Testis (tissue), 3 donors: ENCODE measurements around the gene PPP1CB. TPM values are rescaled to one million over a fixed set of nuclear protein-coding genes. Genes with fewer than 3 reads are reported as not detected.

Experiments
- DNase-seq: peaks from one replicate; pipeline ENCODE4 v3.0.0-alpha.2; 2019
- H3K27ac ChIP-seq, 2 donors: fragments of 200-600 bp; sonication (generic); one replicate each; pipeline ENCODE4 v1.5.1; 2019
- H3K27me3 ChIP-seq: fragments of 200-600 bp; sonication (generic); one replicate; pipeline ENCODE4 v1.5.1; 2019
- H3K36me3 ChIP-seq: fragments of 200-600 bp; sonication (generic); one replicate; pipeline ENCODE4 v1.5.1; 2017; ENCODE audit warnings: low read depth; ENCODE audit errors: missing control alignments
- H3K4me1 ChIP-seq: fragments of 200-600 bp; sonication (generic); one replicate; pipeline ENCODE4 v1.5.1; 2019
- H3K4me3 ChIP-seq, 2 donors: fragments of 200-600 bp; sonication (generic); one replicate each; pipeline ENCODE4 v1.5.1; 2017 to 2019
- H3K9me3 ChIP-seq: fragments of 200-600 bp; sonication (generic); one replicate; pipeline ENCODE4 v1.5.1; 2017
- POLR2A ChIP-seq: fragments of 450-650 bp; IDR thresholded peaks from one replicate; pipeline ENCODE4 v1.6.1; 2017; ENCODE audit warnings: antibody characterized with exemption, mild to moderate bottlenecking, moderate library complexity
- WGBS, 2 donors: methylation state at CpG; one replicate each; pipeline ENCODE4 v1.1.5; 2018; 5-methylcytosine and 5-hydroxymethylcytosine counted together
- intact Hi-C: fragments of 100-400 bp; cut with DNase I; formaldehyde crosslinking; loops from one replicate; pipeline ENCODE4 v1.15.1; 2023; ENCODE audit warnings: low total_unique reads
- polyA plus RNA-seq: library from polyadenylated mRNA; stranded (reverse); fragments of 350-450 nt; fragmentation: Illumina TruSeq; extraction: RNeasy Lipid Tissue Mini Kit (QIAGEN cat#74804); gene quantifications from one replicate; pipeline ENCODE4 v1.2.3, GENCODE V29; 2014; ENCODE audit warnings: low read depth, low replicate concordance; ENCODE audit not compliant: insufficient read depth
- total RNA-seq, 2 donors: library from RNA; depleted of rRNA; stranded (reverse); fragments of >200 nt; gene quantifications; one replicate each; pipeline ENCODE4 v1.2.3, GENCODE V29; 2016
- TF ChIP-seq, protein P1 (sequence below), 3 experiments: fragments of 450-650 bp in 2 of 3; fragments of 200-600 bp in 1 of 3; sonication (generic) in 1 of 3; IDR thresholded peaks; one replicate each; pipeline ENCODE4 v1.5.1; 2016 to 2019; ENCODE audit warnings: antibody characterized with exemption in 3 of 3, mild to moderate bottlenecking in 2 of 3, moderate library complexity in 1 of 3

PPP1CB gene
- total and polyA plus RNA-seq, 3 donors from 2014 or later = 84.8 to 204 (median 175) TPM

- H3K27ac ChIP-seq = no peak overlapping the region
- no peaks in the 10 kb centered on the region for H3K36me3 ChIP-seq
- H3K9me3 ChIP-seq = no peaks in the 10 kb centered on the region
- peak; percentile 63 for DNase-seq
- intact Hi-C loops = no loop called here
- no peaks in the 10 kb centered on the region for H3K4me1 ChIP-seq
- TF ChIP-seq, protein P1, sequence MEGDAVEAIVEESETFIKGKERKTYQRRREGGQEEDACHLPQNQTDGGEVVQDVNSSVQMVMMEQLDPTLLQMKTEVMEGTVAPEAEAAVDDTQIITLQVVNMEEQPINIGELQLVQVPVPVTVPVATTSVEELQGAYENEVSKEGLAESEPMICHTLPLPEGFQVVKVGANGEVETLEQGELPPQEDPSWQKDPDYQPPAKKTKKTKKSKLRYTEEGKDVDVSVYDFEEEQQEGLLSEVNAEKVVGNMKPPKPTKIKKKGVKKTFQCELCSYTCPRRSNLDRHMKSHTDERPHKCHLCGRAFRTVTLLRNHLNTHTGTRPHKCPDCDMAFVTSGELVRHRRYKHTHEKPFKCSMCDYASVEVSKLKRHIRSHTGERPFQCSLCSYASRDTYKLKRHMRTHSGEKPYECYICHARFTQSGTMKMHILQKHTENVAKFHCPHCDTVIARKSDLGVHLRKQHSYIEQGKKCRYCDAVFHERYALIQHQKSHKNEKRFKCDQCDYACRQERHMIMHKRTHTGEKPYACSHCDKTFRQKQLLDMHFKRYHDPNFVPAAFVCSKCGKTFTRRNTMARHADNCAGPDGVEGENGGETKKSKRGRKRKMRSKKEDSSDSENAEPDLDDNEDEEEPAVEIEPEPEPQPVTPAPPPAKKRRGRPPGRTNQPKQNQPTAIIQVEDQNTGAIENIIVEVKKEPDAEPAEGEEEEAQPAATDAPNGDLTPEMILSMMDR (IDR thresholded peaks at IDR 0.05) = peak; percentile 58 to 71 (median 70)
- TF ChIP-seq POLR2A = no peak
- H3K27me3 ChIP-seq = no peaks in the 10 kb centered on the region
- H3K4me3 ChIP-seq = no peak overlapping the region
- 12 to 17% methylated on average over 8 of the region's 8 CpGs for WGBS, 2 donors
Measured at GRCh38 chr2:28821295-28821958, 69.8 kb downstream of the PPP1CB start.

- no peak for DNase-seq
- intact Hi-C loops = no loop called here
- Histone ChIP-seq H3K9me3 (no peaks in the 10 kb centered on the region), H3K27ac (no peak overlapping the region), H3K4me1 (no peaks in the 10 kb centered on the region), H3K36me3 (no peaks in the 10 kb centered on the region), H3K27me3 (no peaks in the 10 kb centered on the region), H3K4me3 (no peak overlapping the region)
- TF ChIP-seq, protein P1 (IDR thresholded peaks at IDR 0.05) = no peak
- no peak for TF ChIP-seq POLR2A
Measured at GRCh38 chr2:28822036-28822435, 70.4 kb downstream of the PPP1CB start.

GRCh38 chr2:28824207-28824606 lies 72.6 kb downstream of the PPP1CB start:
- Histone ChIP-seq H3K4me1 (no peaks in the 10 kb centered on the region), H3K4me3 (no peak overlapping the region), H3K36me3 (no peaks in the 10 kb centered on the region), H3K27me3 (no peaks in the 10 kb centered on the region), H3K27ac (no peak overlapping the region), H3K9me3 (no peaks in the 10 kb centered on the region)
- TF ChIP-seq, protein P1 (IDR thresholded peaks at IDR 0.05) = no peak
- TF ChIP-seq POLR2A = no peak
- WGBS, 2 donors = 94 to 97% methylated on average over 2 of the region's 2 CpGs
- no peak for DNase-seq
- intact Hi-C loops = no loop called here

- TF ChIP-seq POLR2A = no peak
- TF ChIP-seq, protein P1 (IDR thresholded peaks at IDR 0.05) = no peak
- Histone ChIP-seq H3K4me1 (no peaks in the 10 kb centered on the region), H3K36me3 (no peaks in the 10 kb centered on the region), H3K27me3 (no peaks in the 10 kb centered on the region), H3K4me3 (no peak overlapping the region), H3K9me3 (no peaks in the 10 kb centered on the region), H3K27ac (no peak overlapping the region)
- intact Hi-C loops = no loop called here
- no peak for DNase-seq
Measured at GRCh38 chr2:28824870-28825269, 73.2 kb downstream of the PPP1CB start.

DNA sequence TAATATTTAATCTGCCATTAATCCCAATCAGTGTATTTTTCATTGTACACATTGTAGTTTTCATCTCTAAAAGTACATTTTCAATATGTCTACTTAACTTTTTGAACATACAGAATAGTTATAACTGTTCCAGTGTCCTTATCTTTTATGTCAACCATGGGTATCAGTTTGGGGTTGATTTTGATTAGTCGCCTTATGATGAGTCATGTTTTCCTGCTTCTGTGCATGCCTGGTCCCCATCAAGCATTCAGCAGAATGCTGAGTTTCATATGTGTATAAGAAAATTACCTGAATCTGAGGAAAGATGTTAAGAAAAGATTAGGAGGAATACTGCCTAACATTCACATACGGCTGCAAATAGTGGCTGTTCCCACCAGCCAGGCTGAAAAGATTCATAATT lies 76.8 kb downstream of the PPP1CB start:
- intact Hi-C loops = no loop called here
- no peaks in the 10 kb centered on the region for H3K4me1 ChIP-seq
- WGBS, 2 donors = 86 to 92% methylated on average over 2 of the region's 2 CpGs
- H3K27ac ChIP-seq = no peak overlapping the region
- TF ChIP-seq, protein P1 (IDR thresholded peaks at IDR 0.05) = no peak
- TF ChIP-seq POLR2A = no peak
- H3K9me3 ChIP-seq = no peaks in the 10 kb centered on the region
- DNase-seq = no peak
- no peak overlapping the region for H3K4me3 ChIP-seq
- no peaks in the 10 kb centered on the region for H3K27me3 ChIP-seq
- H3K36me3 ChIP-seq = no peaks in the 10 kb centered on the region
